GM18519 (cell line): ENCODE data around the gene OBSL1.

ENCODE experiments used
- ATAC-seq: cut with Tn5 transposase; IDR thresholded peaks from one replicate; pipeline ENCODE4 v1.9.1; 2021; ENCODE audit warnings: mild to moderate bottlenecking, moderate library complexity; ENCODE audit not compliant: unreplicated experiment, low FRiP score

OBSL1 gene

GRCh38 chr2:219552382-219553167 is 18.8 kb downstream of the OBSL1 start:
- peak; percentile 83 for ATAC-seq

- ATAC-seq = no peak
Measured at GRCh38 chr2:219551441-219552381, 19.6 kb downstream of the OBSL1 start.

GRCh38 chr2:219549619-219550018 is 21.7 kb downstream of the OBSL1 start:
- ATAC-seq = no peak

GRCh38 chr2:219548990-219549389 is 22.3 kb downstream of the OBSL1 start:
- ATAC-seq = no peak

GRCh38 chr2:219547621-219548020 is 23.7 kb downstream of the OBSL1 start:
- no peak for ATAC-seq

GRCh38 chr2:219545943-219546352 is 25.4 kb downstream of the OBSL1 start:
- no peak for ATAC-seq

- ATAC-seq = no peak
Measured at GRCh38 chr2:219545295-219545942, 25.9 kb downstream of the OBSL1 start.

GRCh38 chr2:219544567-219544966 is 26.8 kb downstream of the OBSL1 start:
- no peak for ATAC-seq

GRCh38 chr2:219543596-219544358 is 27.6 kb downstream of the OBSL1 start, which contains the start of the genes CHPF and TMEM198:
TSS of gene CHPF (minus strand) at chr2:219543809. CDS start at chr2:219543538, 271 bp downstream.
TSS of gene TMEM198 (plus strand) at chr2:219544028. CDS start at chr2:219544728, 700 bp downstream.
- ATAC-seq = peak; percentile 69

- peak; percentile 25 for ATAC-seq
Measured at GRCh38 chr2:219542931-219543595, 28.3 kb downstream of the OBSL1 start.

GRCh38 chr2:219541611-219542180 is 29.6 kb downstream of the OBSL1 start:
- peak; percentile 37 for ATAC-seq

GRCh38 chr2:219540784-219541504 is 30.4 kb downstream of the OBSL1 start:
- ATAC-seq = no peak

- ATAC-seq = no peak
Measured at GRCh38 chr2:219539926-219540678, 31.2 kb downstream of the OBSL1 start.

- ATAC-seq = no peak
Measured at GRCh38 chr2:219538956-219539788, 32.2 kb downstream of the OBSL1 start.

GRCh38 chr2:219538504-219538951 is 32.8 kb downstream of the OBSL1 start:
- ATAC-seq = no peak

GRCh38 chr2:219537657-219538488 is 33.5 kb downstream of the OBSL1 start:
- ATAC-seq = no peak
